Measurements from ENCODE around the gene ARHGAP4. TPM values are rescaled to one million over a fixed set of nuclear protein-coding genes. Genes with fewer than 3 reads are reported as not detected.

The ARHGAP4 gene
- total RNA-seq, 1 donor = 3.0 TPM

DNA sequence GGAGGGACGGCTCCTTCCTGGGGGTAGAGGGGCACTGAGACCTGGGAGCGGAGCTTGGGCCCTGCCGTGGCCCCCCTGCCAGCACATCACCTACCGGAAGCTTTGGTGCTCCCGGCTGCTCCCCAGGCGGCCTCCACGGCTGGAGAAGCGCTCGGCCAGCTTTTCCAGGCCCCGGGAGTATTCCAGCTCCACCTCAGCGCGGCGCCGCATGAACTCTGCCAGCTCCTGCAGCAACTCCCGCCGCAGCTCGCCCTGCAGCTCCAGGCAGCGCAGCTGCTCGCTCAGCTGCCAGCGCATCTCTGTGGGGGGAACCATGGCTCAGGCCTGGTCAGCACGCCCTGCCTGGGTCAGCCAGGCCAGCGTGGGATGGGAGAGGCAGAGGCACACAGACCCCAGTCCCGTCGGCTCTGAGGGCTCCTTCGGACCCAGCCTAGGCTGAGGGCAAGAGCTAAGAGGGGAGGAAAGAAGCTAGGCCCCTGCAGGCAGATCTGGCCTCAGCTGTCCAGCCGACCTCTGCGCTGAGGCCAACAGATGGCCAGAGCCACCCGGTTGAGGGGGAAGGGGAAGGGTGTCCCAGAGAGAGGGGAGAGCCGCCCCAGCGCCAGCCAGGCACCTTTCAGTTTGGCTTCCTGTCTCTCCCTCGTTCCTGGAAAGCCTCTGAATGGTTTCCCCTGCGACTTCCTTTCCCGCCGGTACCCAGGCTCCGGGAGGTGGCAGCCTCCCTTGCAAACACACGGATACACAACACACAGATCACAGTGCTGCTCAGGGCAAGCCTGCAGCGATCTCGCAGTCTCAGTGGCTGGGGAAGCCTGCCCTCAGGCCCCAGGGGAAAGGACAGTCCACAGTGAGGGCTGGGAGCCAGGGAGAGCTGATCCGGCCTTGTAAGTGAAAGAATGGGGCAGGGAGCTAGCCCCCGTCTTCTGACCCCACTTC, 4.3 kb downstream of the ARHGAP4 start:
- TF ChIP-seq, protein P1, sequence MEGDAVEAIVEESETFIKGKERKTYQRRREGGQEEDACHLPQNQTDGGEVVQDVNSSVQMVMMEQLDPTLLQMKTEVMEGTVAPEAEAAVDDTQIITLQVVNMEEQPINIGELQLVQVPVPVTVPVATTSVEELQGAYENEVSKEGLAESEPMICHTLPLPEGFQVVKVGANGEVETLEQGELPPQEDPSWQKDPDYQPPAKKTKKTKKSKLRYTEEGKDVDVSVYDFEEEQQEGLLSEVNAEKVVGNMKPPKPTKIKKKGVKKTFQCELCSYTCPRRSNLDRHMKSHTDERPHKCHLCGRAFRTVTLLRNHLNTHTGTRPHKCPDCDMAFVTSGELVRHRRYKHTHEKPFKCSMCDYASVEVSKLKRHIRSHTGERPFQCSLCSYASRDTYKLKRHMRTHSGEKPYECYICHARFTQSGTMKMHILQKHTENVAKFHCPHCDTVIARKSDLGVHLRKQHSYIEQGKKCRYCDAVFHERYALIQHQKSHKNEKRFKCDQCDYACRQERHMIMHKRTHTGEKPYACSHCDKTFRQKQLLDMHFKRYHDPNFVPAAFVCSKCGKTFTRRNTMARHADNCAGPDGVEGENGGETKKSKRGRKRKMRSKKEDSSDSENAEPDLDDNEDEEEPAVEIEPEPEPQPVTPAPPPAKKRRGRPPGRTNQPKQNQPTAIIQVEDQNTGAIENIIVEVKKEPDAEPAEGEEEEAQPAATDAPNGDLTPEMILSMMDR (IDR thresholded peaks at IDR 0.05; ENCODE audit: insufficient read depth, low read depth, low read length) = no peak
- H3K4me3 ChIP-seq (ENCODE audit: low read depth, low read length) = no peak overlapping the region
- DNase-seq (ENCODE audit: low read depth) = no peak

DNA sequence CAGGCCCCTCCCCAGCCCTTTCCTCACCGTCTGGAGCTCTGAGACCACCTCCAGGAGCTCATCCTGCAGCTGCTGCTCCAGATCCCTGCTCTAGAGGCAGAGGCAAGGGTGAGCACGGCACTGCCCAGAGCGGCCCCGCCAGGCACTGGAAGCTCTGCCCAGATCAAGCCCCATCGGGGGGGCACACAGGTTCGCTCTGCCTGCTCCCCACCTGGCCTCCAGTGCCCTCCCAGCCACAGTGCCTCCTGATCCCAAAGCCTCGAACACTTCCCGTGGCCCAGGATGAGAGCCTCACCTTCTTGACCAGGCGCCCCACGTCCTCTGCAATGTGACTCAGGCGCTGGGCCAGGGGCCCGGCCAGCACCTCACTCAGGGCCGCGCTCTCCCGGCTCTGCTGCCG, 5.0 kb downstream of the ARHGAP4 start:
- H3K4me3 ChIP-seq (ENCODE audit: low read depth, low read length) = no peak overlapping the region
- no peak for DNase-seq (ENCODE audit: low read depth)
- TF ChIP-seq, protein P1 (IDR thresholded peaks at IDR 0.05; ENCODE audit: insufficient read depth, low read depth, low read length) = no peak

DNA sequence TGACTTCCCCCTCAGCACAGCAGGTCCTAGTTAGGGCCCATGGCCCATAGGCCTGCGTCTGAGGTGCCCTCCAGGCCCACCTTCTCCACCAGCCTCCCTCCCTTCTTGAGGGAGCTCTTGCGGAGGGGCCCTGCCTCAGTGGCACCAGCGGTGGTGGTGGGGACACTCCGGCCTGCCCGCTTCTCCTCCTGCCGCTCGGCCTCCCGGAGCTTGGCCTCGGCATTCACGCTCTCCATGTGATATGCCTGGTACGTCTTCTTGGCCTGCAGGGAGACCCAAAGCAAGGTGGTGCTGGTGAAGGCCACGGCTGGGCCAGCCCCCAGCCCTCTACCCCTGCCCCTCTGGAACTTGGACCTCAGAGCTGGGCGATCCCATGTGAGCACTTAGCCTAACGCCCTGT, 5.5 kb downstream of the ARHGAP4 start:
- H3K4me3 ChIP-seq (ENCODE audit: low read depth, low read length) = no peak overlapping the region
- no peak for DNase-seq (ENCODE audit: low read depth)
- TF ChIP-seq, protein P1 (IDR thresholded peaks at IDR 0.05; ENCODE audit: insufficient read depth, low read depth, low read length) = no peak

DNA sequence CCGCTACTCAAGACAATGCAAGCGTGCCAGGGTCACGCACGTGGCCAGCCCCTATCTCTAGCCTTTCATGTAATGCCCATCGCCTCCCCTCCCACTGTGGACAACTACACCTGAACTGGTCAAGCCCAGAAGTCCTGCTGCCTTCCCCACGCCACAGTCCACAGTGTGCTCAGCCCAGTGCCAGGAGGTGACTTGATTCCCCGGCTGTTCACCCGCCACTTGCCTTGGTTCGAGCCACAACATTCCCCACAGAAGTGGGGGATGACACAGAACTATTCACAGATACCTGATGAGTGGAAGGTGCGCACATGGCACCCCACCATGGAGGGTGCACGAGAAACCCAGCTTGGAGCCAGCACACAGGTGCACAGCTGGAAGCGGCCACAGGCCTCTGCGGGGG, 6.8 kb downstream of the ARHGAP4 start:
- no peak for DNase-seq (ENCODE audit: low read depth)

DNA sequence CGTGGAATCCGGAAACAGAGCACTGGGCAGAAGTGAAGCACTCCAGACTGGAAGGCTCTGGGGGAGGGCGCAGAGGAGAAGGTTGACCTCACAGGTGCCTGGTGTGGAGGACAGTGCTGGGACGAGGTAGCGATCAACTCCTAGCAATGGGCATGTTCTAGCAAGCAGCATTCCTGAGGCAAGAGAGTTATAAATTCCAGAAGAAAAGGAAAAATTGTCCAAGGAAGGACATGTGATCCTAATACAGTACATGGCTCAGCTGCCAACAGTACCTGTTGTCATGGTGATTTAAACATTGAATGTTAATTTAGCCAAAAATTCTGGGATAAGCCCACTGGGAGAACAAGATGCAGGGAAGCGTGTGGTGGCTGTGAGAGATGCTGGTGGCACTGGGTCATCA, 8.2 kb downstream of the ARHGAP4 start:
- no peak overlapping the region for H3K4me3 ChIP-seq (ENCODE audit: low read depth, low read length)
- DNase-seq (ENCODE audit: low read depth) = no peak
- TF ChIP-seq, protein P1 (IDR thresholded peaks at IDR 0.05; ENCODE audit: insufficient read depth, low read depth, low read length) = no peak

More for the DNA sequence above, 6.8 kb downstream of the ARHGAP4 start:
- H3K4me3 ChIP-seq (ENCODE audit: low read depth, low read length) = no peak overlapping the region
- TF ChIP-seq, protein P1 (IDR thresholded peaks at IDR 0.05; ENCODE audit: insufficient read depth, low read depth, low read length) = no peak

DNA sequence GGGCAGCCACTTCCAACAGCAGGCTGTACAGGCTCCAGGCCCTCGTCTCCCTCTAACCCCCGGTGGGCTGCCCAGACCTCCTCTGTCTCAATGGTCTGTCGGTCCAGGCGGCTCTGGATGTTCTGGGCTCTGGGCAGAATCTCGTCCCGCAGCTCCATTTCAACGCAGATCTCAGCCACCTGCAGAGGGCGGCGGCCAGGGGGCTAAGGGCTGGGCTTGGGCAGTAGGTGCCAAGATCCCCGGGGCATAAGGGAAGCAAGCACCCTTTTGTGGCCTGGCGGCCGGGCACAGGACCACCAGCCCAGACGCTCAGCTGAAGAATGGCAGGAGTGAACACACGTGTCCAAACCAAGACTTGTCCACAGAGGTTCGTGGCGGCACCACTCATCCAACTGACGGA, 12.4 kb downstream of the ARHGAP4 start:
- DNase-seq (ENCODE audit: low read depth) = no peak
- TF ChIP-seq, protein P1 (IDR thresholded peaks at IDR 0.05; ENCODE audit: insufficient read depth, low read depth, low read length) = no peak

More for the DNA sequence above, 12.4 kb downstream of the ARHGAP4 start:
- H3K4me3 ChIP-seq (ENCODE audit: low read depth, low read length) = no peak overlapping the region

All from fibroblast of villous mesenchyme (primary cell).